Neutrophil (primary cell): ENCODE data around the gene NTN1.

ENCODE experiments used
- H3K27ac ChIP-seq: fragments of 200-600 bp; sonication (generic); 2 replicates; pipeline ENCODE4 v1.5.1; 2016; ENCODE audit warnings: mild to moderate bottlenecking, moderate library complexity
- H3K27me3 ChIP-seq: fragments of 200-600 bp; sonication (generic); 2 replicates; pipeline ENCODE4 v1.6.0; 2016; ENCODE audit warnings: mild to moderate bottlenecking
- H3K36me3 ChIP-seq: fragments of 200-600 bp; sonication (generic); 2 replicates; pipeline ENCODE4 v1.5.1; 2017
- H3K4me1 ChIP-seq, 2 experiments: fragments of 200-600 bp in 1 of 2; sonication (generic) in 1 of 2; 1 replicate in 1 of 2; 2 replicates in 1 of 2; pipeline versions ENCODE4 v1.5.1 to v1.6.1; 2013 to 2016; ENCODE audit warnings: low read depth in 1 of 2, low read length in 1 of 2, mild to moderate bottlenecking in 1 of 2, moderate library complexity in 1 of 2; ENCODE audit not compliant: control insufficient read depth in 1 of 2, insufficient read depth in 1 of 2
- H3K4me3 ChIP-seq, 2 experiments: fragments of 200-600 bp in 1 of 2; sonication (generic) in 1 of 2; 1 replicate in 1 of 2; 2 replicates in 1 of 2; pipeline ENCODE4 v1.5.1; 2013 to 2016; ENCODE audit warnings: low read depth in 1 of 2, low read length in 1 of 2, mild to moderate bottlenecking in 1 of 2, moderate library complexity in 1 of 2
- H3K9me3 ChIP-seq: fragments of 200-600 bp; sonication (generic); 2 replicates; pipeline ENCODE4 v1.5.1; 2016
- CTCF ChIP-seq: fragments of 200-600 bp; sonication (generic); IDR thresholded peaks from 2 replicates; pipeline ENCODE4 v1.5.1; 2016; ENCODE audit warnings: antibody characterized with exemption

The NTN1 gene

GRCh38 chr17:9183306-9183705 lies 162.0 kb downstream of the NTN1 start:
- Histone ChIP-seq H3K9me3 (no peaks in the 10 kb centered on the region), H3K36me3 (no peaks in the 10 kb centered on the region), H3K27me3 (peaks cover 10% of the 10 kb centered on the region), H3K4me1 (no peaks in the 10 kb centered on the region), H3K4me3 (no peak overlapping the region), H3K27ac (no peak overlapping the region)
- no peak for TF ChIP-seq CTCF

- Histone ChIP-seq H3K27ac (no peak overlapping the region), H3K4me1 (no peaks in the 10 kb centered on the region), H3K4me3 (no peak overlapping the region), H3K36me3 (no peaks in the 10 kb centered on the region), H3K27me3 (peaks cover 26% of the 10 kb centered on the region), H3K9me3 (no peaks in the 10 kb centered on the region)
- TF ChIP-seq CTCF: no peak
Measured at GRCh38 chr17:9185142-9185541, 163.8 kb downstream of the NTN1 start.

GRCh38 chr17:9185688-9186284 lies 164.5 kb downstream of the NTN1 start:
- no peak for TF ChIP-seq CTCF
- H3K27me3 ChIP-seq: peaks cover 26% of the 10 kb centered on the region
- H3K9me3 ChIP-seq: no peaks in the 10 kb centered on the region
- no peak overlapping the region for H3K4me3 ChIP-seq
- no peaks in the 10 kb centered on the region for H3K4me1 ChIP-seq
- no peak overlapping the region for H3K27ac ChIP-seq
- no peaks in the 10 kb centered on the region for H3K36me3 ChIP-seq

- Histone ChIP-seq H3K36me3 (no peaks in the 10 kb centered on the region), H3K4me3 (no peak overlapping the region), H3K4me1 (no peaks in the 10 kb centered on the region), H3K27me3 (peaks cover 26% of the 10 kb centered on the region), H3K9me3 (no peaks in the 10 kb centered on the region), H3K27ac (no peak overlapping the region)
- TF ChIP-seq CTCF: no peak
Measured at GRCh38 chr17:9187828-9188227, 166.5 kb downstream of the NTN1 start.

- no peak for TF ChIP-seq CTCF
- no peak overlapping the region for H3K4me3 ChIP-seq
Measured at GRCh38 chr17:9188367-9188766, 167.1 kb downstream of the NTN1 start.

GRCh38 chr17:9189870-9190269 lies 168.6 kb downstream of the NTN1 start:
- Histone ChIP-seq H3K4me1 (no peaks in the 10 kb centered on the region), H3K27me3 (peaks cover 16% of the 10 kb centered on the region), H3K4me3 (no peak overlapping the region), H3K27ac (no peak overlapping the region), H3K36me3 (no peaks in the 10 kb centered on the region), H3K9me3 (no peaks in the 10 kb centered on the region)
- no peak for TF ChIP-seq CTCF

More at GRCh38 chr17:9188367-9188766, 167.1 kb downstream of the NTN1 start:
- no peaks in the 10 kb centered on the region for H3K9me3 ChIP-seq
- H3K4me1 ChIP-seq: no peaks in the 10 kb centered on the region
- no peaks in the 10 kb centered on the region for H3K36me3 ChIP-seq
- H3K27me3 ChIP-seq: peaks cover 26% of the 10 kb centered on the region
- H3K27ac ChIP-seq: no peak overlapping the region
